Measurements from ENCODE around the gene RGS8. TPM values are rescaled to one million over a fixed set of nuclear protein-coding genes. Genes with fewer than 3 reads are reported as not detected.

RGS8 gene
- polyA plus RNA-seq, 2 donors: not detected

DNA sequence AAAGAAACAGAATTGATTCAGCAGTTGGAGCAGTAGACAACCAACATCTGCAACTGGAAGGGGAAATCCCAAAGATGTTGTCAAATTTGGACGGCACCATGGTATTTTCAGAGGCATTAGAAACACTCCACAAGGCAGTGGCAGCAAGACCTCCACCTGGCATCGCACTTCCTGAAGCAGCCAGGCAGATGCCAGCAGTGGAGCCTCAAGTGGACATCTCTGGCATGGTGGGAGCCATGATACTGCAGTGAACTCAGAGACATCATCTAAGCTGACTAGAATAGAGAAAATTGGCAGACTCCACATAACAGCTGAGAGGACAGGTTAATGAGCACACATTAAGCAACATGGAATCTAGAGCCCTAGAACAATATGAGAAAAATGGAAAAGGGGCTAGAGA is 33.9 kb upstream of the RGS8 start:
- Histone ChIP-seq H3K9me3 (ENCODE audit: control insufficient read depth in 2 of 2, insufficient read depth in 1 of 2, low read depth in 1 of 2, low read length in 1 of 2) (no peaks in the 10 kb centered on the region), H3K27ac (ENCODE audit: low read depth in 2 of 2, low read length in 1 of 2) (no peak overlapping the region), H3K36me3 (ENCODE audit: control insufficient read depth in 2 of 2, insufficient read depth in 2 of 2, low read length in 1 of 2) (no peaks in the 10 kb centered on the region), H3K4me1 (ENCODE audit: control insufficient read depth in 2 of 2, insufficient read depth in 2 of 2, low read length in 1 of 2) (no peaks in the 10 kb centered on the region), H3K27me3 (ENCODE audit: control insufficient read depth in 1 of 2, insufficient read depth in 2 of 2, low read length in 2 of 2) (no peaks in the 10 kb centered on the region), H3K4me3 (ENCODE audit: low read depth in 1 of 2, low read length in 2 of 2) (no peak overlapping the region)
- 84% methylated on average over 2 of the region's 2 CpGs for WGBS, 2 donors

- Histone ChIP-seq H3K4me1 (ENCODE audit: control insufficient read depth in 2 of 2, insufficient read depth in 2 of 2, low read length in 1 of 2) (no peaks in the 10 kb centered on the region), H3K9me3 (ENCODE audit: control insufficient read depth in 2 of 2, insufficient read depth in 1 of 2, low read depth in 1 of 2, low read length in 1 of 2) (no peaks in the 10 kb centered on the region), H3K27me3 (ENCODE audit: control insufficient read depth in 1 of 2, insufficient read depth in 2 of 2, low read length in 2 of 2) (no peaks in the 10 kb centered on the region), H3K36me3 (ENCODE audit: control insufficient read depth in 2 of 2, insufficient read depth in 2 of 2, low read length in 1 of 2) (no peaks in the 10 kb centered on the region), H3K4me3 (ENCODE audit: low read depth in 1 of 2, low read length in 2 of 2) (no peak overlapping the region), H3K27ac (ENCODE audit: low read depth in 2 of 2, low read length in 1 of 2) (no peak overlapping the region)
- 75 to 84% methylated on average over 4 of the region's 4 CpGs for WGBS, 2 donors
Measured at GRCh38 chr1:182716740-182717720, 32.6 kb upstream of the RGS8 start.

DNA sequence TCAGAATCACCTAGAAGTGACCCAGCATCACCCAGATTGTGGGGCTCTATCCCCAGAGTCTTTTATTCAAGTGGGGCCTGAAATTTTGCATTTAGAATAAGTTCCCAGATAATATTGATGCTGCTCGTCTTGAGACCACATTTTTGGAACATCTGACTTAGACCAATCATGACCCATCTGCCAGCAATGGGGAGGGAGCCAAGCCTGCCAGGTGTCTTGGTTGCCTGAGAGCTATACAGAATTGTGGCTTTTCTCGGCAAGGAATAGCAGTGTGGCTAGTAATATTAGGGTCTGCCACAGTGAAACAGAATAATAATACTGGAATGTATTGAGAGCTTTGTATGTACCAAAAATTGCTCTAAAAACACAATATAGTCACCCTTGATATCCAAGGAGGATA is 31.1 kb upstream of the RGS8 start:
- no peaks in the 10 kb centered on the region for H3K9me3 ChIP-seq (ENCODE audit: control insufficient read depth in 2 of 2, insufficient read depth in 1 of 2, low read depth in 1 of 2, low read length in 1 of 2)
- H3K36me3 ChIP-seq (ENCODE audit: control insufficient read depth in 2 of 2, insufficient read depth in 2 of 2, low read length in 1 of 2): no peaks in the 10 kb centered on the region
- WGBS, 2 donors: 72 to 96% methylated on average over 2 of the region's 2 CpGs
- H3K4me1 ChIP-seq (ENCODE audit: control insufficient read depth in 2 of 2, insufficient read depth in 2 of 2, low read length in 1 of 2): no peaks in the 10 kb centered on the region
- no peaks in the 10 kb centered on the region for H3K27me3 ChIP-seq (ENCODE audit: control insufficient read depth in 1 of 2, insufficient read depth in 2 of 2, low read length in 2 of 2)
- no peak overlapping the region for H3K4me3 ChIP-seq (ENCODE audit: low read depth in 1 of 2, low read length in 2 of 2)
- H3K27ac ChIP-seq (ENCODE audit: low read depth in 2 of 2, low read length in 1 of 2): no peak overlapping the region

DNA sequence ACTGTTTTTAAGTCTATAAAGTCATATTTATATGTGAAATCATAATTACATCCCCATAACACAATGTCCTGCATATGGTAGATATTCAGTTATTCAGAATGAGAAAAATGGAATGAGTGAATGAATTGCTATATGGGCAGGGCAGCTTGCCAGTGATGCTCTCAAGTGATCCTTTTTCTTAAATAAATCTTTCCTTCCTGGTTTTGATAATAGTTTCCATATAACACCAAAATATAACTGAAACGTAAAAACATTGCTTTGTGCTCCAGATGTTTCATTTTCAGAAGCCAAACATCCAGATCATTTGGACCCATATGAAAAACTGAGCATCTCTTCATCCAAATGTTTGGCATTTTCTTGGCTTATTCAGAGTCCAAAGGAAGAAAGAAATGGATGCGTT is 30.2 kb upstream of the RGS8 start:
- H3K4me3 ChIP-seq (ENCODE audit: low read depth in 1 of 2, low read length in 2 of 2): no peak overlapping the region
- no peaks in the 10 kb centered on the region for H3K36me3 ChIP-seq (ENCODE audit: control insufficient read depth in 2 of 2, insufficient read depth in 2 of 2, low read length in 1 of 2)
- no peaks in the 10 kb centered on the region for H3K4me1 ChIP-seq (ENCODE audit: control insufficient read depth in 2 of 2, insufficient read depth in 2 of 2, low read length in 1 of 2)
- H3K27me3 ChIP-seq (ENCODE audit: control insufficient read depth in 1 of 2, insufficient read depth in 2 of 2, low read length in 2 of 2): no peaks in the 10 kb centered on the region
- WGBS, 2 donors: 74 to 87% methylated on average over 2 of the region's 2 CpGs
- H3K9me3 ChIP-seq (ENCODE audit: control insufficient read depth in 2 of 2, insufficient read depth in 1 of 2, low read depth in 1 of 2, low read length in 1 of 2): no peaks in the 10 kb centered on the region
- H3K27ac ChIP-seq (ENCODE audit: low read depth in 2 of 2, low read length in 1 of 2): no peak overlapping the region

- H3K9me3 ChIP-seq (ENCODE audit: control insufficient read depth in 2 of 2, insufficient read depth in 1 of 2, low read depth in 1 of 2, low read length in 1 of 2): no peaks in the 10 kb centered on the region
- H3K27me3 ChIP-seq (ENCODE audit: control insufficient read depth in 1 of 2, insufficient read depth in 2 of 2, low read length in 2 of 2): no peaks in the 10 kb centered on the region
- H3K27ac ChIP-seq (ENCODE audit: low read depth in 2 of 2, low read length in 1 of 2): no peak overlapping the region
- no peaks in the 10 kb centered on the region for H3K36me3 ChIP-seq (ENCODE audit: control insufficient read depth in 2 of 2, insufficient read depth in 2 of 2, low read length in 1 of 2)
- no peak overlapping the region for H3K4me3 ChIP-seq (ENCODE audit: low read depth in 1 of 2, low read length in 2 of 2)
- 74 to 82% methylated on average over 3 of the region's 3 CpGs for WGBS, 2 donors
- no peaks in the 10 kb centered on the region for H3K4me1 ChIP-seq (ENCODE audit: control insufficient read depth in 2 of 2, insufficient read depth in 2 of 2, low read length in 1 of 2)
Measured at GRCh38 chr1:182713939-182714338, 29.6 kb upstream of the RGS8 start.

DNA sequence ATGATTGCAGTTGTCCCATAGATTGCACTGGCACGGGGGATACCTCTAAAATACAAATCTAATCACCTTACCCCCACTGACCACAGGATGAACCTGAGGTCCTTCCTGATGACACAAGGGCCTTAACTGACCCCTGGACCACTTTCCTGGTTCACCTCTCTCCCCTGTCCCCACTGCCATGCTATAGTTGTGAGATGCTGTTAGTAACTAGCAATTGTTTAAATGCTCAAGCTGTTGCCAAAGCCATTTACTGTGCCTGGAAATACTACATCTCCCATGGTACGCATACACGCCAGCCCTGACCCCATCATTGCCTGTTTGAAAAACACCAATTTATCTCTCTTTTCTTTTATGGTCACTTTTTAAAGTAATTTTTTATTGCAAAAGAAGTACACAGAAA is 29.1 kb upstream of the RGS8 start:
- H3K4me1 ChIP-seq (ENCODE audit: control insufficient read depth in 2 of 2, insufficient read depth in 2 of 2, low read length in 1 of 2): no peaks in the 10 kb centered on the region
- no peaks in the 10 kb centered on the region for H3K9me3 ChIP-seq (ENCODE audit: control insufficient read depth in 2 of 2, insufficient read depth in 1 of 2, low read depth in 1 of 2, low read length in 1 of 2)
- H3K4me3 ChIP-seq (ENCODE audit: low read depth in 1 of 2, low read length in 2 of 2): no peak overlapping the region
- 88 to 96% methylated on average over 3 of the region's 3 CpGs for WGBS, 2 donors
- no peaks in the 10 kb centered on the region for H3K27me3 ChIP-seq (ENCODE audit: control insufficient read depth in 1 of 2, insufficient read depth in 2 of 2, low read length in 2 of 2)
- no peak overlapping the region for H3K27ac ChIP-seq (ENCODE audit: low read depth in 2 of 2, low read length in 1 of 2)
- no peaks in the 10 kb centered on the region for H3K36me3 ChIP-seq (ENCODE audit: control insufficient read depth in 2 of 2, insufficient read depth in 2 of 2, low read length in 1 of 2)

DNA sequence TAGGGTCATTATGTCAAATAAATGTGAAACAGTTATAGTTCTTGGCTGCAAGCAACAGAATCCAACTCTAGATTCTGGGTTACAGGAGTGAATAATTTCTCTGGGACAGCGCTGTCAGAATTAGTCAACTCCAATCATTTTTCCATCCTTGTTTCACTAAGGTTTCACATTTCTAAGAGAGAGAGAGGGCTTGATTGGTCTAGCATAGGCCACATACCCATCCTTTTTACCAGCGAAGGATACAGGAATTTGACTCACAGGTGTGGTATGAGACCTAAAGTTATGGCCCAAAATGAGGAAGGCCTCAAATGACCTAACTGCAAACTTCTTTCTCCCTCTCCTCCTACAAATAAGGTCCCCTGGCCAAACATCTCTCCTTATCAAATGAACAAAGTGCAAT is 25.5 kb upstream of the RGS8 start:
- Histone ChIP-seq H3K4me1 (ENCODE audit: control insufficient read depth in 2 of 2, insufficient read depth in 2 of 2, low read length in 1 of 2) (no peaks in the 10 kb centered on the region), H3K9me3 (ENCODE audit: control insufficient read depth in 2 of 2, insufficient read depth in 1 of 2, low read depth in 1 of 2, low read length in 1 of 2) (no peaks in the 10 kb centered on the region), H3K36me3 (ENCODE audit: control insufficient read depth in 2 of 2, insufficient read depth in 2 of 2, low read length in 1 of 2) (no peaks in the 10 kb centered on the region), H3K27me3 (ENCODE audit: control insufficient read depth in 1 of 2, insufficient read depth in 2 of 2, low read length in 2 of 2) (no peaks in the 10 kb centered on the region), H3K4me3 (ENCODE audit: low read depth in 1 of 2, low read length in 2 of 2) (no peak overlapping the region), H3K27ac (ENCODE audit: low read depth in 2 of 2, low read length in 1 of 2) (no peak overlapping the region)
- 93 to 97% methylated on average over 2 of the region's 2 CpGs for WGBS, 2 donors

GRCh38 chr1:182709225-182709764 is 24.9 kb upstream of the RGS8 start:
- no peaks in the 10 kb centered on the region for H3K9me3 ChIP-seq (ENCODE audit: control insufficient read depth in 2 of 2, insufficient read depth in 1 of 2, low read depth in 1 of 2, low read length in 1 of 2)
- H3K27me3 ChIP-seq (ENCODE audit: control insufficient read depth in 1 of 2, insufficient read depth in 2 of 2, low read length in 2 of 2): no peaks in the 10 kb centered on the region
- H3K36me3 ChIP-seq (ENCODE audit: control insufficient read depth in 2 of 2, insufficient read depth in 2 of 2, low read length in 1 of 2): no peaks in the 10 kb centered on the region
- no peaks in the 10 kb centered on the region for H3K4me1 ChIP-seq (ENCODE audit: control insufficient read depth in 2 of 2, insufficient read depth in 2 of 2, low read length in 1 of 2)
- no peak overlapping the region for H3K4me3 ChIP-seq (ENCODE audit: low read depth in 1 of 2, low read length in 2 of 2)
- H3K27ac ChIP-seq (ENCODE audit: low read depth in 2 of 2, low read length in 1 of 2): no peak overlapping the region
- WGBS, 2 donors: 91 to 93% methylated on average over 1 of the region's 1 CpG

DNA sequence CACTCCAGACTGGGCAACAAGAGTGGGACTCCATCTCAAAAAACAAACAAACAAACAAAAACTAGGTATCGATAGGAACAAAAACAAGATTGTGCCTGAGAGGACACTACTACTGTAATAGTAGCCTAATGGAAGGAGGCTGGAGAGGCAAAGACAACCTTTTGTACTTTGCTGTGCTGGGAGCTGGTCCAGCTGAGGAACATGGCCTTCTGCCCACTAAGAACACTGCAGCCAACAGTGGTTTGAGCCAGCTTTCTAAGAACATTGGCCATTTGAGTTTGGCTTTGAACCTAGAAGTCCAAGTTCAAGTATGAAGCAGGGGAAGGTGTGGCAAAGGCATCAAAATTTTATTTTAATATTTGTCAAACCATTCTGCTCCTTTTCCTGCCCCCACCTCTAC is 22.7 kb upstream of the RGS8 start:
- Histone ChIP-seq H3K27ac (ENCODE audit: low read depth in 2 of 2, low read length in 1 of 2) (no peak overlapping the region), H3K4me3 (ENCODE audit: low read depth in 1 of 2, low read length in 2 of 2) (no peak overlapping the region), H3K4me1 (ENCODE audit: control insufficient read depth in 2 of 2, insufficient read depth in 2 of 2, low read length in 1 of 2) (no peaks in the 10 kb centered on the region), H3K9me3 (ENCODE audit: control insufficient read depth in 2 of 2, insufficient read depth in 1 of 2, low read depth in 1 of 2, low read length in 1 of 2) (no peaks in the 10 kb centered on the region), H3K27me3 (ENCODE audit: control insufficient read depth in 1 of 2, insufficient read depth in 2 of 2, low read length in 2 of 2) (no peaks in the 10 kb centered on the region), H3K36me3 (ENCODE audit: control insufficient read depth in 2 of 2, insufficient read depth in 2 of 2, low read length in 1 of 2) (no peaks in the 10 kb centered on the region)
- 73 to 83% methylated on average over 1 of the region's 1 CpG for WGBS, 2 donors

- Histone ChIP-seq H3K4me1 (ENCODE audit: control insufficient read depth in 2 of 2, insufficient read depth in 2 of 2, low read length in 1 of 2) (peaks cover 0 to 2% of the 10 kb centered on the region in 2 donors), H3K27ac (ENCODE audit: low read depth in 2 of 2, low read length in 1 of 2) (no peak overlapping the region), H3K4me3 (ENCODE audit: low read depth in 1 of 2, low read length in 2 of 2) (no peak overlapping the region), H3K27me3 (ENCODE audit: control insufficient read depth in 1 of 2, insufficient read depth in 2 of 2, low read length in 2 of 2) (no peaks in the 10 kb centered on the region), H3K36me3 (ENCODE audit: control insufficient read depth in 2 of 2, insufficient read depth in 2 of 2, low read length in 1 of 2) (no peaks in the 10 kb centered on the region), H3K9me3 (ENCODE audit: control insufficient read depth in 2 of 2, insufficient read depth in 1 of 2, low read depth in 1 of 2, low read length in 1 of 2) (no peaks in the 10 kb centered on the region)
- 91 to 93% methylated on average over 2 of the region's 2 CpGs for WGBS, 2 donors
Measured at GRCh38 chr1:182704677-182705076, 20.3 kb upstream of the RGS8 start.
